IMR-90 (cell line): ENCODE results near the gene BTAF1. TPM values are rescaled to one million over a fixed set of nuclear protein-coding genes. Genes with fewer than 3 reads are reported as not detected.

Experiments used
- ATAC-seq: fragments of 200-7000 bp; cut with Tn5 transposase; 2 replicates; pipeline ENCODE4 v1.9.1; 2020; ENCODE audit warnings: low read depth, mild to moderate bottlenecking, moderate library complexity
- BruUV-seq: library from RNA; stranded (reverse); fragments of 400-500 nt; replicated peaks from 2 replicates; lab custom pipeline; 2021; lab: Mats Ljungman, UMichigan
- CTCF ChIA-PET: fragments of 300-600 bp; formaldehyde crosslinking; extraction: SDS; loops from one replicate; lab custom pipeline; 2021; ENCODE audit warnings: antibody characterized with exemption; lab: Yijun Ruan, JAX
- POLR2A ChIA-PET: fragments of 300-600 bp; sonication (Branson Sonifier 250); formaldehyde crosslinking; loops from one replicate; lab custom pipeline; 2022; ENCODE audit warnings: antibody characterized with exemption; ENCODE audit not compliant: unreplicated experiment; lab: Charles Lee
- DNase-seq: peaks from one replicate; pipeline ENCODE4 v3.0.0; 2013
- H2AFZ ChIP-seq: replicated peaks from 2 replicates; pipeline ENCODE3; 2013; ENCODE audit warnings: low read length, mild to moderate bottlenecking; ENCODE audit not compliant: poor library complexity
- H2AK5ac ChIP-seq: 2 replicates; pipeline ENCODE4 v1.6.1; 2013; ENCODE audit warnings: low read depth, low read length, inconsistent platforms
- H2AK9ac ChIP-seq: replicated peaks from 2 replicates; pipeline ENCODE3; 2013; ENCODE audit warnings: mild to moderate bottlenecking, low read depth, low read length, moderate library complexity; ENCODE audit not compliant: poor library complexity
- H2BK120ac ChIP-seq: 2 replicates; pipeline ENCODE4 v1.6.1; 2013; ENCODE audit warnings: low read depth, low read length, inconsistent platforms
- H2BK15ac ChIP-seq: 3 replicates; pipeline ENCODE4 v1.6.1; 2013; ENCODE audit warnings: low read depth, low read length, inconsistent platforms
- H2BK20ac ChIP-seq: 2 replicates; pipeline ENCODE4 v1.6.1; 2013; ENCODE audit warnings: low read depth, mild to moderate bottlenecking, inconsistent platforms, low read length, moderate library complexity
- H2BK5ac ChIP-seq: 2 replicates; pipeline ENCODE4 v1.6.1; 2013; ENCODE audit warnings: mild to moderate bottlenecking, low read depth, low read length, inconsistent platforms; ENCODE audit not compliant: poor library complexity, severe bottlenecking
- H3K14ac ChIP-seq: replicated peaks from 2 replicates; pipeline ENCODE4 v1.6.1; 2013; ENCODE audit warnings: low read depth, low read length, inconsistent platforms
- H3K18ac ChIP-seq: 2 replicates; pipeline ENCODE4 v1.6.1; 2013; ENCODE audit warnings: low read depth, low read length, control low read depth
- H3K23ac ChIP-seq: 2 replicates; pipeline ENCODE4 v1.6.1; 2013; ENCODE audit warnings: low read depth, low read length, inconsistent platforms
- H3K27ac ChIP-seq: 2 replicates; pipeline ENCODE4 v1.5.1; 2013; ENCODE audit warnings: mild to moderate bottlenecking, control low read depth, low read length; ENCODE audit not compliant: insufficient read depth
- H3K27me3 ChIP-seq: 2 replicates; pipeline ENCODE4 v1.6.1; 2013; ENCODE audit warnings: low read length; ENCODE audit not compliant: control insufficient read depth, insufficient read depth
- H3K36me3 ChIP-seq: 2 replicates; pipeline ENCODE4 v1.6.1; 2013; ENCODE audit warnings: low read length, mixed read lengths; ENCODE audit not compliant: control insufficient read depth, insufficient read depth
- H3K4ac ChIP-seq: 2 replicates; pipeline ENCODE4 v1.6.1; 2013; ENCODE audit warnings: low read depth, low read length, inconsistent platforms
- H3K4me1 ChIP-seq: 2 replicates; pipeline ENCODE4 v1.6.1; 2013; ENCODE audit warnings: low read length, mixed read lengths; ENCODE audit not compliant: control insufficient read depth, insufficient read depth
- H3K4me2 ChIP-seq: 2 replicates; pipeline ENCODE4 v1.6.1; 2013; ENCODE audit warnings: low read depth, mild to moderate bottlenecking, control low read depth, low read length, moderate library complexity
- H3K4me3 ChIP-seq: 2 replicates; pipeline ENCODE4 v1.5.1; 2013; ENCODE audit warnings: low read depth, mild to moderate bottlenecking, control low read depth, low read length, moderate library complexity; ENCODE audit not compliant: insufficient read depth
- H3K56ac ChIP-seq: 2 replicates; pipeline ENCODE4 v1.6.1; 2013; ENCODE audit warnings: low read length, inconsistent platforms; ENCODE audit not compliant: insufficient read depth; ENCODE audit errors: extremely low read depth
- H3K79me1 ChIP-seq, 2 experiments: 2 replicates each; pipeline ENCODE4 v1.6.1; 2013; ENCODE audit warnings: low read length in 2 of 2, inconsistent platforms in 1 of 2, low read depth in 1 of 2
- H3K9ac ChIP-seq: 2 replicates; pipeline ENCODE4 v1.6.1; 2013; ENCODE audit warnings: low read depth, low read length, control low read depth
- H3K9me1 ChIP-seq: 2 replicates; pipeline ENCODE4 v1.6.1; 2013; ENCODE audit warnings: low read length, inconsistent platforms; ENCODE audit not compliant: insufficient read depth
- H3K9me3 ChIP-seq: 2 replicates; pipeline ENCODE4 v1.6.1; 2013; ENCODE audit warnings: low read length; ENCODE audit not compliant: control insufficient read depth, insufficient read depth
- H4K20me1 ChIP-seq: 2 replicates; pipeline ENCODE4 v1.6.1; 2013; ENCODE audit warnings: low read length, inconsistent platforms; ENCODE audit not compliant: insufficient read depth
- H4K5ac ChIP-seq: 2 replicates; pipeline ENCODE4 v1.6.1; 2013; ENCODE audit warnings: mild to moderate bottlenecking, low read depth, low read length, control low read depth
- H4K8ac ChIP-seq, 2 experiments: 2 replicates each; pipeline ENCODE4 v1.6.1; 2013; ENCODE audit warnings: low read depth in 2 of 2, low read length in 2 of 2, control low read depth in 1 of 2, inconsistent platforms in 1 of 2
- H4K91ac ChIP-seq: 2 replicates; pipeline ENCODE4 v1.6.1; 2013; ENCODE audit warnings: low read depth, low read length, inconsistent platforms; ENCODE audit not compliant: insufficient read depth
- BHLHE40 ChIP-seq: fragments of 150-350 bp; IDR thresholded peaks from 2 replicates; pipeline ENCODE4 v1.6.1; 2016; ENCODE audit warnings: mild to moderate bottlenecking, low read depth, low read length
- CEBPB ChIP-seq: IDR thresholded peaks from 2 replicates; pipeline ENCODE4 v1.6.1; 2012; ENCODE audit warnings: low read depth, low read length, improper control_type of control experiment
- CHD1 ChIP-seq: IDR thresholded peaks from 2 replicates; pipeline ENCODE4 v1.6.1; 2012; ENCODE audit warnings: low read depth, low read length, improper control_type of control experiment
- MAFK ChIP-seq: IDR thresholded peaks from 2 replicates; pipeline ENCODE4 v1.6.1; 2012; ENCODE audit warnings: low read depth, low read length, improper control_type of control experiment
- NFE2L2 ChIP-seq: fragments of 150-350 bp; IDR thresholded peaks from 2 replicates; pipeline ENCODE4 v1.6.1; 2016; ENCODE audit warnings: low read depth, mild to moderate bottlenecking, low read length
- POLR2A ChIP-seq: IDR thresholded peaks from 2 replicates; pipeline ENCODE4 v1.6.1; 2012; ENCODE audit warnings: mild to moderate bottlenecking, low read depth, low read length
- RCOR1 ChIP-seq: IDR thresholded peaks from 2 replicates; pipeline ENCODE4 v1.6.1; 2012; ENCODE audit warnings: mild to moderate bottlenecking, low read length, improper control_type of control experiment; ENCODE audit not compliant: insufficient replicate concordance
- RFX5 ChIP-seq: IDR thresholded peaks from 2 replicates; pipeline ENCODE4 v1.8.0; 2012; ENCODE audit warnings: low read depth, mild to moderate bottlenecking, low read length, moderate library complexity
- WGBS, 2 experiments: methylation state at CpG; one replicate each; pipeline versions ENCODE4 v1.1.5 to v1.1.7; 2013; ENCODE audit warnings: missing lambda C conversion rate in 2 of 2; ENCODE audit not compliant: insufficient read length in 1 of 2; ENCODE audit errors: extremely low coverage in 2 of 2; 5-methylcytosine and 5-hydroxymethylcytosine counted together
- dilution Hi-C: fragments of 300-500 bp; cut with HindIII; formaldehyde crosslinking; loops from one replicate; pipeline ENCODE4 v1.14.3; 2018; ENCODE audit warnings: low sequenced_read_pairs; ENCODE audit not compliant: unreplicated experiment
- in situ Hi-C: fragments of 300-500 bp; cut with MboI; formaldehyde crosslinking; loops from 3 replicates; pipeline ENCODE4 v1.14.3; 2019; ENCODE audit warnings: low sequenced_read_pairs, inconsistent platforms, mixed read lengths
- intact Hi-C: fragments of 100-400 bp; cut with micrococcal nuclease; formaldehyde crosslinking; loops from 2 replicates; pipeline ENCODE4 v1.10.0; 2022
- polyA plus RNA-seq, 3 experiments: library from polyadenylated mRNA; depleted of rRNA; stranded (reverse); fragments of >200 nt; gene quantifications; 2 replicates each; pipeline ENCODE4 v1.2.3, GENCODE V29; 2012; ENCODE audit warnings: low replicate concordance in 1 of 3
- total RNA-seq: library from RNA; depleted of rRNA; stranded (reverse); fragments of >200 nt; gene quantifications from 2 replicates; pipeline ENCODE4 v1.2.3, GENCODE V29; 2012
- TF ChIP-seq, protein P1 (sequence below): fragments of 150-350 bp; IDR thresholded peaks from 2 replicates; pipeline ENCODE4 v1.6.1; 2017; ENCODE audit warnings: mild to moderate bottlenecking, antibody characterized with exemption, low read length, low read depth

Gene BTAF1
- total and polyA plus RNA-seq, 2 of the 4 experiments (the other 2 are of a cell fraction) = 15.0 to 42.3 TPM

- Histone ChIP-seq H3K4me1 (no peaks in the 10 kb centered on the region), H3K9me1 (no peaks in the 10 kb centered on the region), H3K56ac (no peak overlapping the region), H3K4ac (no peak overlapping the region), H4K20me1 (no peaks in the 10 kb centered on the region), H2BK5ac (no peak overlapping the region), H2BK120ac (no peak overlapping the region), H3K27me3 (no peaks in the 10 kb centered on the region), H4K5ac (no peak overlapping the region), H3K14ac (no peak overlapping the region), H3K23ac (no peak overlapping the region), H3K9me3 (peaks cover 2% of the 10 kb centered on the region; the same call in 1 of the 2 replicates), H3K9ac (no peak overlapping the region), H3K4me2 (no peak overlapping the region), H4K8ac (no peak overlapping the region), H2BK15ac (no peak overlapping the region), H2AFZ (no peak overlapping the region), H3K4me3 (no peak overlapping the region), H2AK9ac (no peak overlapping the region), H3K18ac (no peak overlapping the region), H2BK20ac (no peak overlapping the region), H3K36me3 (peaks cover 16% of the 10 kb centered on the region), H3K27ac (no peak overlapping the region), H2AK5ac (no peak overlapping the region), H3K79me1 (peaks cover 0 to 8% of the 10 kb centered on the region in 2 experiments; a peak in 1 of 4 replicates), H4K91ac (no peak overlapping the region)
- no peak for ATAC-seq
- POLR2A ChIA-PET = no interaction called here
- dilution Hi-C loops (no loop called here), intact Hi-C loops (no loop called here), in situ Hi-C loops (no loop called here)
- DNase-seq = no peak
- CTCF ChIA-PET = no interaction called here
- no TSS peak for BruUV-seq
- no CpG with 5 or more reads among the region's 1 CpG for WGBS, 2 experiments
- no peak for TF ChIP-seq POLR2A
- TF ChIP-seq CEBPB = no peak
- TF ChIP-seq BHLHE40 = no peak
- TF ChIP-seq RFX5 = no peak
- TF ChIP-seq NFE2L2 = no peak
- no peak for TF ChIP-seq RCOR1
- no peak for TF ChIP-seq CHD1
- TF ChIP-seq, protein P1, sequence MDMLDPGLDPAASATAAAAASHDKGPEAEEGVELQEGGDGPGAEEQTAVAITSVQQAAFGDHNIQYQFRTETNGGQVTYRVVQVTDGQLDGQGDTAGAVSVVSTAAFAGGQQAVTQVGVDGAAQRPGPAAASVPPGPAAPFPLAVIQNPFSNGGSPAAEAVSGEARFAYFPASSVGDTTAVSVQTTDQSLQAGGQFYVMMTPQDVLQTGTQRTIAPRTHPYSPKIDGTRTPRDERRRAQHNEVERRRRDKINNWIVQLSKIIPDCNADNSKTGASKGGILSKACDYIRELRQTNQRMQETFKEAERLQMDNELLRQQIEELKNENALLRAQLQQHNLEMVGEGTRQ = no peak
- TF ChIP-seq MAFK = no peak
Observed at GRCh38 chr10:92005978-92006377, 82.4 kb downstream of the BTAF1 start.
